Islet precursor cell (in vitro differentiated cells): ENCODE results near the gene CYTH3.
"Not testable (repeated sequence)": the region's sequence is repeated elsewhere in the genome, so short reads cannot be mapped to it uniquely, and the experiment has no call there.

Experiments
- DNase-seq: peaks from one replicate; pipeline ENCODE4 v3.0.0-alpha.2; 2018

CYTH3 gene

DNA sequence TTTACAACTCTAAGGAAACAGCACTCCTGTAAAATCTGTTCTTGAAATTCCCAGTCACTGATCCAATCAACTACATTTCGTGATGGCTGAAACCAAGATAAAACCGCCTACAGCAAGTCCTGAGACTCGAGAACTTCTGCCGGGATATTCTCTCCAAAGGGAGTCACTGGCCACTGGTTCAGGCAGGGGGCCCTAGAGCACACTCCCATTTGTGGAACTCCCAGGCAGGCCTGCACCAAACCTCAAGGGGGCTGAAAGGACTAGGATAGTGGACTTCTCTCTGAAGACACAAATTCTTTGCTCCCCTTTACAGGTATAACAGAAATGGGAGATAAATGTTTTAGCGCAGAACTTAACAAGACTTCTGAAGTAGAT lies 16.3 kb downstream of the CYTH3 start:
- peak; percentile 72 for DNase-seq

- DNase-seq = no peak
These were observed 17.6 kb downstream of the CYTH3 start for GRCh38 chr7:6254866-6255265.

GRCh38 chr7:6252748-6253147 lies 19.7 kb downstream of the CYTH3 start:
- DNase-seq = no peak

DNA sequence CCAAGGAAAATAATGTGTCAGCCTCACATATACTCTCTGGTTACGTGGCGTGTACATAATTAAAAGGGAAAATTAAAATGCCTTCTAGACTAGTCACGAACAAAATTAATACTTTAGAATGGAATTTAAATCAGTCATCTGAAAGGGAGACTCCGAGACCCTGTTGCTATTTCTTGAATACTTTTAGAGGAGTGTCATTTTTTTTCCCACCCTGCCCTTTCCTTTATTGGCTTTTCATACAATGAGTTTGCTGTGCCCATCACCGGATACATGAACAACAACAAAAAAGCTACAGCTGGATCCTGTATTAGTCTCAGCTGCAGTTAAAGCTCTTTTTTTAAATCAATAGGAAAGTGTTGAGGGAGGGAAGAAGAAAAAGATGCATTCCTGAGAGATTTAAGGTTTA lies 20.1 kb downstream of the CYTH3 start:
- no peak for DNase-seq

DNA sequence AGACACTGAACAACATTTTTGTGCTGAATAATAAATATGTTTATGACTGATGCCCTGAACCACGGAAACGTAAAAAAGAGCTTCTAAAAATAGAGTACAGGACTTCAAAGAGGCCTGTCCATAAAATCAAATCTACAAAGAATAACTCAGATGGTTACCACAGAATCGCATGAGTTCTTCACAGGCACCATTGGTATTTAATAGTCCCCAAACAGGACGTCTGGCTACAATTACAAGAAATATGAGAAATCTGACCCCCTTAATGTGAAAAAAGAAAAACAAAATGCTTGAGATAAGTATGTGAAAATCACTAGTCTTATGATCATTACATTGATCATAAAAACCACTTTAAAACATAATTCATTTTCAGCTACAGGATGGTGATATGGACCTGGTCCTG lies 20.8 kb downstream of the CYTH3 start:
- DNase-seq = no peak

GRCh38 chr7:6250364-6250833 lies 22.0 kb downstream of the CYTH3 start:
- DNase-seq = no peak

- DNase-seq = no peak
These were observed 23.4 kb downstream of the CYTH3 start for GRCh38 chr7:6249043-6249442.

- no peak for DNase-seq
These were observed 23.8 kb downstream of the CYTH3 start for GRCh38 chr7:6248581-6248980.

DNA sequence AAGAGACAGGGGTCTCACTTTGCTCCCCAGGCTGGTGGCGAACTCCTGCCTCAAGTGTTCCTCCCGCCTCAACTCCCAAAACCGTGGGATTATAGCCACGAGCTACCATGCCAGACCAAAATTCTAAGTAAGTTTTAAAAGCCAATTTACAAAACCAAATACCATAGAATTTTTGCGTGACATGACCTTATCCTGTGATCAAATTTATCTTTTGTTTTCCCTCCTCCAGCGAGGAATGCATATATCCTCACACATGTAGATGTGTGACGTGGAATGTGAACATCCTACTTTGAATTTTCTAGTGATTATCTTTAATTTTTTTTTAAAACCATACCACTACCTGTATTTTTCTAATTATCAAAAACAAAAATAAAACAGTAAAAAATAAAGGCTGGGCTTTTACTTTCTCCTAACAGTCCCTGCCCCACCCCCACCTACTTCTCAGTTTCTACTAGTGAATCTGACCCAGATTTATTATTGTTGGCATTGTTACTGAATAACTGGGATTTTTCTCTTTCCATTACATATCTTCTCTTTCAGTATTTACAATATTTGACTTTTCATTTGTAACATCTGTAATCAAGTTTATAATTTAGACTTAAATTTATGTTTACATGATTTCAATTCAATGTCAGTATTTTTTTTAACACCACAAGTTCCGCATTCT lies 26.0 kb downstream of the CYTH3 start:
- no peak for DNase-seq

DNA sequence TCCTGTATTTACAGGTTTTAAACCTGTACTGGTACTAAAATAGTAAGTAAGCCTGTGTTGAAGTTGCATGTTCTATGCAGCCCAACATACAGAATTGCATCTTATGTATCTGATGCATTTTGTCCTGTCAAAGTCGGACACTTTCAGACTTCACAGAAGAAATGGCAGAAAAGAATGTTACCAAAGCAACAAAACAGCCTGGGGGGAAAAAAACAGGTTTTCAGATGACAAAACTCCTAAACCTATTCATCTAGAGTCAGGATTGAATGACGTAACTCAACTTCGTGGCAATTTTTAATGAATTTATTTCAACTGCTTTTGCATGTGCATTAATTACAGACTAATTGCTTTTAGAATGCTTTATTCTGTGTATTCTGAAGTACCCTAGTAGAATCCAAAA lies 28.4 kb downstream of the CYTH3 start:
- DNase-seq = no peak

DNA sequence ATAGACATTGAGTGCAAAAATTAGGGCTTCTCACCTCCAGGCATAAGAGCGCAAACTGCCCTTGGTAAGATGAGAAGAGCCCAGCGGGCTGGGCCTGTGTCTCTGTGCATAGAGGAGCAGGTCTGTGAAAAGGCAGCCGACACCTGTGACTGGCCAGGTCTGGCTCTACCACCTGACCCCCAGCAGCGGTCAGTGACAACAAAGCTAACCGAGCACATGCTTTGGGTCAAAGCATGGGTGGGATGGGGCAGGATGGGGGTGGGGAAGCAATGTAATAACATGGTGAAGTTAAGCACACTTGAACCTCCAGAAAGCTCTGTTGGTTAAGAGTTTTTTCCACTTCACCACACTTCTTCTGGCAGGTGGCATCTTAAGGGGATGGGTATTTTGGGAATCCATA lies 29.3 kb downstream of the CYTH3 start:
- DNase-seq = no peak

- no peak for DNase-seq
These were observed 29.9 kb downstream of the CYTH3 start for GRCh38 chr7:6242561-6242960.

GRCh38 chr7:6241607-6241973 lies 30.8 kb downstream of the CYTH3 start:
- no peak for DNase-seq

DNA sequence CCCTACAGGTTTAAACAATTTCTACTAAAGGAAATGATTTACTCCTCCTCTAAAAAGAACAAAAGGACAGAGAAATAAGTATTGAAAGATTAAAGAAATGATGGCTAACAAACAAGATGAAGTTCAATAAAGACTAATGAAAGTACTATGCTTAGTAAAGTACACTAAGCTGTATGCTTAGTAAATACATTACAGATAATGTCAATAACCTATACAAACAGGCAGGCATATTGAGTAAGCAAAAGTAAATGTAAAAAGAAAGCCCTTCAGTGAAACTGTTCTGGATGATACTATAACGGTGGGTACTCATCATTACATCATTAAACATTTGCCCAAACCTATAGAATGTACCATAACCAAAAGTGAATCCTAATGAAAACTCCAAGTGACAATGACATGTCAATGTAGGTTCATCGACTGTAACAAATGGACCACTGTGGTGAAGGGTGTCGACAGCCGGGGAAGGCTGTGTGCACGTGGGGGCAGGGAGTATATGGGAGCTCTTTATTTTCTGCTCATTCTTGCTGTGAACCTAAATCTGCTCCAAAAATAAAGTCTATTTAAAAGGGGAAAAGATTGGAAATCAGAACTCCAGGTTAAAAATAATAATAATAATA lies 34.0 kb downstream of the CYTH3 start:
- DNase-seq = no peak

GRCh38 chr7:6237730-6238129 lies 34.7 kb downstream of the CYTH3 start:
- DNase-seq = no peak

DNA sequence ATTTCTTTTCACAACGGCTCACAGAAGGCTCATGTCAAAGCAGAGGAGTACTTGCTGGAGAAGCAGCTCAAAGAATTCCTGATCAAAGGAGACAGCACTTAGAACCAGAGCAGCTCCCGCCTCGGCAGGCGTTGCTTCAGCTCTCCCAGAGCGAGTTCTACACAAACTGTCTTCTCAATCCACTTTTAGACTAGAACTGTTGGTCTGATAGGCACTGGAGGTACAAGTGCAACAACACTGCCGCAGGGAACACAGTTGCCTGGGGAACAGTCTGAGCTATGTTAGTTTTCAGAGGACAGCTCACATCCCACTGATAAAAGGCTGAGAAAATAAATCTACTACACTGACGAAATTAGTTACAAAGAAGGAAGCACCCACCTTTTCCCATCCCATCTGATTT lies 35.4 kb downstream of the CYTH3 start:
- DNase-seq = no peak

GRCh38 chr7:6235029-6235871 lies 37.2 kb downstream of the CYTH3 start:
- no peak for DNase-seq

DNA sequence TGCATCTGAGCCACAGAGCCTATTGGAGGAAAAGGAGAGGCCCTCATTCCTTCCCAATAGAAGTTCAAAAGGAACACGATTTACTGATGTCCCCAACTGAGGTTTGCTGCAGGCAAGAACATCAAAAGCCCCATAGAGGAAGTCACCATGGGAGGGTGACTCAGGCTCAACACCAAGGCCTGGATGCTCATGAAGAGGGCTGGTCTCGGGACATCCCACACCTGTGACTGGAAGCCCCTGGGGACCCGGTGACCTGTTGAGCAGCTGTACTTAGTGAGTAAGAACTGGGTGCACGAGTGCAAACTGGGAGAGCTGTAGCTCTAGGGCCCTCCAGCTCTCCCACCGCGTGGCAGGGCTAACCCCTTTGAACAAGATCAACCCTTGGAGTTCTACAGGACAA lies 38.0 kb downstream of the CYTH3 start:
- no peak for DNase-seq

GRCh38 chr7:6232534-6232933 lies 39.9 kb downstream of the CYTH3 start:
- no peak for DNase-seq

- no peak for DNase-seq
These were observed 40.3 kb downstream of the CYTH3 start for GRCh38 chr7:6232116-6232515.

DNA sequence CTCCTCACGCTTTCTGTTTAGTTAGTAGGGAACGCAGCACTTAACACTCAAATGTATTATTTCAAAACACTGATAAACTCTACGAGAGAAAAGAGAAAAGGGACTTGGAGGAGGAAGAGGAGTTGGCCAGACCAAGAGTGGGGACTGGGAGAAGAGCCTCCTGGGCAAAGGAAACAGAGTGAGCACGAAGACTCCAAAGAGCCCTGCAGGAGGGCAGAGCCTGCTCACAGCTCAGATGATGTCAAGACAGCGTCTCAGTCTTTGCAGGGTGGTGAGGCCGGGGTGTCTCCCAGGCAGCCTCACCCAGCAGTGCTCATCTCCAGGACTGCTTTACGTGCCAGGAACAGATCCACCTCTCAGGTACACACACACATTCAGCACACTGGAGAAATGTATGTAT lies 41.2 kb downstream of the CYTH3 start:
- DNase-seq = no peak

DNA sequence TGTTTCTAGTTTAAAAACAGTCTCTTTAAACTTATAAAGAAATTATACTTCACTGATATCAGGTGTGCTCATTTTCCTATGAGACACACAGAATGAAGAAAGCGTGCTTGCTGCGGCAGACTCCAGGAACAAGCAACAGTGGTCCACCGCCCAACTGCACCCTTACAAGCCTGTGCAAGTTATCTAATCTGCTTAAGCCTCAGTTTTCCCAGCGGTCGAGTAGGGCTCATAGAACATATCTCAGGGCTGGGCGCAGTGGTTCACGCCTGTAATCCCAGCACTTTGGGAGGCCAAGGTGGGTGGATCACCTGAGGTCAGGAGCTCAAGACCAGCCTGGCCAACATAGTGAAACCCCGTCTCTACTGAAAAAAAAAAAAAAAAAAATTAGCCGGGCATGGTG lies 43.1 kb downstream of the CYTH3 start:
- not testable (repeated sequence) for DNase-seq

DNA sequence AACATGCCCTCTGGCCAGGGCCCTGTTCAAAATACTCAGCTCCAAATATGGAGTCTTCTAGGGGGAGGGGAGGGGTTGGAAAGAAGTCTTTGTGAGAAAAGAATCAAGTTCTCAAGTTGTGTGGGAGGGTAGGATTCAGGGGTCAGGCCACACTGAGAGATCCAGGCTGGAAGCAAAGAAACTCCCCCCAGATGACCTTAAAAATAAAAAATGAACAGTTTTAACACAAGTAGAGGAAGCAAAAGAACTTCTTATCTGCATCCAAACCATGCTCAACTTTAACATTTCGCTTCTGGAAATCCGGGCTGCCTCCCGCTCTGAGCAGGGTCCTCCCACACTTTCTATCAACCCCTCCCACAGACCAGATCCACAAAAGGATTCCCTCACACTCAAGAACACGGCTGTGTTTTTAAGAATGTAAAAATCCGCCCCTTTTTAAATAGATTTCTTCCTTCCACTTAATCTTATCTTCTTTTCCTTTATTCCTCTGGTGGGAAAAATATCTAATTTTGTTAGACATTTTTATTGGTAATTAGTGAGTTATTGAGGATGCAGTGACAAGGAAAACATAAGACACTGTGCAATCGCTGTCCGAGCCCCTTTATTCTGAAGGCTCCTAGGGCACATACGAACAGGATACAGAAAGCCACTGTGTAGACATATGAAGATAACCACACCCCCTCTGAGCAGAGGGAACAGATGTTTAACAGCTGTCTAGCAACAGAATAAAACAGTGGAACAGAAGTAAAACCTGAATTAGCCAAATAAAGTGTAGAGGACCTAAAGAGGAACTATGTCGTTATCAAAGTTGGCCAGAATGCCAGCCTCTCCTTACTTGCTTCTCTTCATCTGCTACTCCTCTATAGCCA lies 43.8 kb downstream of the CYTH3 start:
- no peak for DNase-seq
